OCI-LY3 (cell line): ENCODE results near the gene ENOX2.

Source experiments
- H2AFZ ChIP-seq: fragments of 200-600, 300-600 bp; shearing (Covaris generic); 2 replicates; pipeline ENCODE4 v1.6.0; 2014; ENCODE audit warnings: antibody characterized with exemption, low read depth, low read length
- H3K27ac ChIP-seq: fragments of 200-600, 300-600 bp; sonication (generic); 2 replicates; pipeline ENCODE4 v1.5.1; 2014; ENCODE audit warnings: mild to moderate bottlenecking, low read length, moderate library complexity, mixed read lengths
- H3K27me3 ChIP-seq: fragments of 200-600, 300-600 bp; sonication (generic); 2 replicates; pipeline ENCODE4 v1.6.1; 2014; ENCODE audit warnings: low read depth, low read length, mixed read lengths
- H3K36me3 ChIP-seq: fragments of 200-600, 300-600 bp; sonication (generic); replicated peaks from 2 replicates; pipeline ENCODE3; 2014; ENCODE audit warnings: low read depth, low read length, mixed read lengths
- H3K4me1 ChIP-seq: fragments of 300-600, 200-600 bp; sonication (generic); 2 replicates; pipeline ENCODE4 v1.6.1; 2014; ENCODE audit warnings: low read length, mixed read lengths
- H3K4me2 ChIP-seq: fragments of 200-600, 300-600 bp; sonication (generic); 2 replicates; pipeline ENCODE4 v1.6.1; 2014; ENCODE audit warnings: low read length, mixed read lengths
- H3K4me3 ChIP-seq: fragments of 300-600, 200-600 bp; sonication (generic); 2 replicates; pipeline ENCODE4 v1.5.1; 2014; ENCODE audit warnings: antibody characterized with exemption, mild to moderate bottlenecking, low read length, moderate library complexity
- H3K79me2 ChIP-seq: fragments of 300-600, 200-600 bp; shearing (Covaris generic); 2 replicates; pipeline ENCODE4 v1.6.1; 2014; ENCODE audit warnings: mild to moderate bottlenecking, low read length, mixed read lengths
- H3K9ac ChIP-seq: fragments of 300-600, 200-600 bp; shearing (Covaris generic); 2 replicates; pipeline ENCODE4 v1.6.0; 2014; ENCODE audit warnings: mild to moderate bottlenecking, low read length, moderate library complexity
- H3K9me3 ChIP-seq: fragments of 200-600, 300-600 bp; shearing (Covaris generic); 2 replicates; pipeline ENCODE4 v1.6.1; 2014; ENCODE audit warnings: low read length, mixed read lengths; ENCODE audit not compliant: insufficient read depth
- H4K20me1 ChIP-seq: fragments of 200-600, 300-600 bp; sonication (generic); 2 replicates; pipeline ENCODE4 v1.6.1; 2016; ENCODE audit warnings: low read length, mixed read lengths; ENCODE audit not compliant: insufficient read depth
- CTCF ChIP-seq: fragments of 200-600, 300-600 bp; sonication (generic); IDR thresholded peaks from 2 replicates; pipeline ENCODE4 v1.5.1; 2014; ENCODE audit warnings: antibody characterized with exemption, low read length, low read depth
- EZH2phosphoT487 ChIP-seq: fragments of 200-600 bp; shearing (Covaris generic); IDR thresholded peaks from 2 replicates; pipeline ENCODE4 v1.6.1; 2018; ENCODE audit warnings: antibody characterized with exemption, mixed run types, low read depth

ENOX2 gene

GRCh38 chrX:130631011-130631410, 272.0 kb downstream of the ENOX2 start:
- H3K9ac ChIP-seq = no peak overlapping the region
- TF ChIP-seq EZH2phosphoT487 (no peak), CTCF (no peak)
- no peaks in the 10 kb centered on the region for H3K9me3 ChIP-seq
- no peaks in the 10 kb centered on the region for H3K36me3 ChIP-seq
- peaks cover 5% of the 10 kb centered on the region for H3K4me1 ChIP-seq
- H3K27me3 ChIP-seq = no peaks in the 10 kb centered on the region
- H3K4me2 ChIP-seq = no peak overlapping the region
- H3K4me3 ChIP-seq = no peak overlapping the region
- no peak overlapping the region for H3K27ac ChIP-seq
- H4K20me1 ChIP-seq = no peaks in the 10 kb centered on the region
- no peaks in the 10 kb centered on the region for H3K79me2 ChIP-seq
- no peak overlapping the region for H2AFZ ChIP-seq

GRCh38 chrX:130628516-130628915, 274.5 kb downstream of the ENOX2 start:
- Histone ChIP-seq H4K20me1 (no peaks in the 10 kb centered on the region), H3K36me3 (no peaks in the 10 kb centered on the region), H3K9me3 (no peaks in the 10 kb centered on the region), H3K27ac (no peak overlapping the region), H2AFZ (no peak overlapping the region), H3K9ac (no peak overlapping the region), H3K4me2 (no peak overlapping the region), H3K27me3 (no peaks in the 10 kb centered on the region), H3K4me3 (no peak overlapping the region), H3K79me2 (no peaks in the 10 kb centered on the region), H3K4me1 (peaks cover 8% of the 10 kb centered on the region)
- no peak for TF ChIP-seq EZH2phosphoT487
- no peak for TF ChIP-seq CTCF

- Histone ChIP-seq H3K27me3 (no peaks in the 10 kb centered on the region), H4K20me1 (no peaks in the 10 kb centered on the region), H3K36me3 (no peaks in the 10 kb centered on the region), H3K9me3 (no peaks in the 10 kb centered on the region), H3K4me2 (no peak overlapping the region), H3K9ac (no peak overlapping the region), H3K4me3 (no peak overlapping the region), H3K27ac (no peak overlapping the region), H2AFZ (no peak overlapping the region), H3K4me1 (peaks cover 10% of the 10 kb centered on the region), H3K79me2 (no peaks in the 10 kb centered on the region)
- TF ChIP-seq CTCF = no peak
- no peak for TF ChIP-seq EZH2phosphoT487
Observed at GRCh38 chrX:130626521-130626920, 276.5 kb downstream of the ENOX2 start.

- Histone ChIP-seq H4K20me1 (no peaks in the 10 kb centered on the region), H3K27ac (no peak overlapping the region), H3K27me3 (no peaks in the 10 kb centered on the region), H2AFZ (no peak overlapping the region), H3K9ac (no peak overlapping the region), H3K4me1 (peaks cover 10% of the 10 kb centered on the region), H3K4me3 (no peak overlapping the region), H3K9me3 (no peaks in the 10 kb centered on the region), H3K36me3 (no peaks in the 10 kb centered on the region), H3K79me2 (no peaks in the 10 kb centered on the region), H3K4me2 (no peak overlapping the region)
- no peak for TF ChIP-seq EZH2phosphoT487
- TF ChIP-seq CTCF = no peak
Observed at GRCh38 chrX:130625386-130625785, 277.6 kb downstream of the ENOX2 start.
